ENCODE data around the gene TJP3.

TJP3 gene

GRCh38 chr19:3771000-3771905 lies 63.1 kb downstream of the TJP3 start:
- DNase-seq = no peak

GRCh38 chr19:3771906-3772455 lies 63.8 kb downstream of the TJP3 start, which contains the start of gene RAX2:
TSS of gene RAX2 (minus strand) at chr19:3772228. CDS start at chr19:3771742, 486 bp downstream.
- no peak for DNase-seq

DNA sequence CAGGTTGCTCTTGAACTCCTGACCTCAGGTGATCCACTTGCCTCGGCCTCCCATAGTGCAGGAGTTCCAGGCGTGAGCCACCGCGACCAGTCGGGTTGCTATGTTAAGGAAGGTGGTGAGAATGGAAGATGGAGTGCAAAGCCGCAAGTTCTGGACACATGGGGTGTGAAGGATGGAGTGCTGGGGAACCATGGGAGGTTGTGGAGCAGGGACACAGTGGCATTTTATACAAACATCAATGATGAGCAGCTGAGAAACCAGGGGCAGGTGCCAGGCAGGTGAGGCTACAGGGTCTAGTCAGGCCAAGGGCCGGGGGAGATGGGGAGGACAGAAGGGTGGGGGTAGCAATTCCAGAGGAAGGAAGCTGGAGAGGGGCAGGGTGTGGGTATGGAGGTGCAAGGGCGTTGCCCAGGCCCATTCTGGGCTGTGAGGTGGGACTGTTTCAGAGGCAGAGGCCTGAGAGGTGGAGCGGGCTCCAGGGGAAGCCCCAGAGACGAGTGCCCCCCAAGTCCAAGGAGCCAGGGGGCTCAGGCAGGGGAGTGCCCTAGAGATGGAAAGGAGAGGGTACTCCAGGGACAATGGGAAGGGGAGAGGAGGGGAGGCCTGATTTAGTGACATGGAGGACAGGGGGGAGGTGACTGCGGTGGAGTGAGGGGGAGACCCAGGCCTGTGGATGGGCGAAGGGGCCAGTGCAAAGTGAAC lies 65.8 kb downstream of the TJP3 start:
- DNase-seq = no peak

GRCh38 chr19:3774621-3775373 lies 66.6 kb downstream of the TJP3 start:
- no peak for DNase-seq

GRCh38 chr19:3775374-3775711 lies 67.2 kb downstream of the TJP3 start:
- no peak for DNase-seq

DNA sequence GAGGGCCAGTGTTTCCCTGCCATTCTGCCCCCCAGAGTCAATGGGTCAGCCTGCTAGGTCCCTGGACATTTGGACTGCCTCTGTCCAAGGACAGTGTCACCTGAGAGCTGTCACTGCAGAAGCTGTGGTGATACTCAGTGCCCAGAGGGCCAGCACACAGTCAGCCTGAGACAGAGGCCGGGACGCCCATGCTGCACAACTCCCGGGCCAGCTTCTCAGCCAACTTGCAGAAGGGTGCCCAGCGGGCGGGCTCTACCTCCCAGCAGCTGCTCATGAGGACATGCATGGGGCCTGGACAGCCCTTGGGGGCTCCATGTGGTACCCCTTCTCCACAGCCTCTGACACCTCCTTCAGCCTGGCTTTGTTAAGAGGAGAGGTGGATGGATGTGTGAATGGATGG lies 67.6 kb downstream of the TJP3 start:
- no peak for DNase-seq

- DNase-seq = no peak
Observed at GRCh38 chr19:3776479-3777040, 68.4 kb downstream of the TJP3 start.

DNA sequence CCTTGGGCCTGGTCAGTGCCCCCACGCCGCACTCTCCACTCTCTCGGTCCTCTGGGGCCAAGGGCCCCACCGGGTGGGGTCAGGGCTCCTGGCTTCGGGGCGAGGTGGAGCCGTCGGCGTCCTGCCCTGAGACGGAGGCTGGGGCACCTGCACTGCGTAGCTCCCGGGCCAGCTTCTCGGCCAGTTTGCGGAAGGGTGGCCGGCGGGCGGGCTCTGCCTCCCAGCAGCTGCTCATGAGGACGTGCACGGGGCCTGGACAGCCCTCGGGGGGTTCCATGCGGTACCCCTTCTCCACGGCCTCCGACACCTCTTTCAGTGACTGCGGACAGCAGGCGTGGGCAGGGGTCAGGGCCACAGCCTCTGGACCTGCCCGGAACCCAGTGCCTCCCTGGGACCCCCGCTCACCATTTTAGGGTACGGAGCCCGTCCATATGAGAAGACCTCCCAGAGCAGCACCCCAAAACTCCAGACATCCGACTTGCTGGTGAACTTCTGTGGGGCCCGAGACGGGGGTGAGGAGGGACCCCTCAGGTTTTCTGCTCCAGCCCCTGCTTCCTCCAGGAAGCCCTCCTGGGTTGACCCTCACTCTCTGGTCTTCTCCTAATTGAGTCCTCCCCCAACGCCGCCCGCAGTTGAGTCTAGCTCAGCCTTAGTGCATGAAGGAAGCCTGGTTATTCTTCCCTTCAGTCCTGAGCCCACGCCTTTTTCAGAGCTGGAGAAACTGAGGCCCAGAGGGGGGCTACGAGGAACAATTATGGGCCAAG lies 70.1 kb downstream of the TJP3 start:
- no peak for DNase-seq

DNA sequence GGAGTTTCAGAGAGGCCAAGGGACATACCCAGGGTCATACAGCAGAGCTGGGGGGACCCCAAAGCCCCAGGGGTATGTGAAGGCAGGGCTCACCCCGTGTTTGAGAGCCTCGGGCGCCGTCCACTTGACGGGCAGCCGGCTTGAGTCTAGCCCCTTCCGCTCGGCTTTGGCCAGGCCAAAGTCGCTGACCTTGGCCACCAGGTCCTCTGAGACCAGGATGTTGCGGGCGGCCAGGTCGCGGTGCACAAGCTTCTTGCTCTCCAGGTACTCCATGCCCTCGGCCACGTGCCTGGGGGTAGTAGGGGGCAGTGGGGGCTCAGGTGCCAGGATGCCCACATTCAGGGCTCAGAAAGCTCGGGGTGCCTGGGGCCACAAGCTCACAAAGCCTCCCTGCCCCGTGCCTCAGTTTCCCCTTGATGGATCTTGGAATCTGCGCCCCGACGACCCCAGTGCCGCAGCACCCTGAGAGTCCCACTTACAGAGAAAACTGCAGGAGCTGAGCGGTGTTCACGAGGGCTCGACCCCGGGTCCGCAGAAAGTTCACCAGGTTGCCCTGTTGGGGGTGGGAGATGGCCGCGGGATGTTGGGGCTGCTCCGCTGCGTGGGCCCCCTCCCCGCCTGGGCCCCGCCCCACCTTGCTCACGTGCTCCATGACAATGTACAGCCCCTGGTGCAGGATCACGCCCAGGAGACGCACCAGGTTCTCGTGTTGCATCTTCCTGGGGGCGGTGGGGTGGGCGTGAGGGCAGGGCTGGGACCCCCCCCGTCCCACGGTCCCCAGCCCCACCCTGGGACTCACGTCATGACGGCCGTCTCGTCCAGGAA lies 70.9 kb downstream of the TJP3 start:
- no peak for DNase-seq

DNA sequence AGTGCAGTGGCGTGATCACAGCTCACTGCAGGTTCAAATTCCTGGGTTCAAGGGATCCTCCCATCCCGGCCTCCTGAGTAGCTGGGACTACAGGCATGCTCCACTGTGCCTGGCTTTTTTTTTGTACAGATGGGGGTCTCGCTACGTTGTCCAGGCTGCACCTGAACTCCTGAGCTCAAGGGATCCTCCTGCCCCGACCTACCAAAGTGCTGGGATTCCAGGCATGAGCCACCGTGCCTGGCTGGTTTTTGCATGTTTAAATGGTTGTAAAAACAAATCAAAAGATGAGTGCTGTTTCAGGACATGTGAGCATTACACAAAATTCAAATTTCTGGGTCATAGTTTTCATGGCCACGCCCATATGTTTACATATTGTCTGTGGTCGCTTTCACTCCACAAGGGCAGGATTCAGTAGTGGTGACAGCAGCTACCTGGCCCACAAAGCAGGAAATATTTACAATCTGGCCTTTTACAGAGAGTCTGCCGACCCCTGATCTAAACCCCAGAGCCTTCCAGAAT lies 72.7 kb downstream of the TJP3 start:
- DNase-seq = no peak

GRCh38 chr19:3781603-3782002 lies 73.4 kb downstream of the TJP3 start:
- DNase-seq = no peak

- no peak for DNase-seq
Observed at GRCh38 chr19:3782330-3782729, 74.1 kb downstream of the TJP3 start.

GRCh38 chr19:3782903-3783302 lies 74.7 kb downstream of the TJP3 start:
- DNase-seq = no peak

GRCh38 chr19:3783660-3784584 lies 75.7 kb downstream of the TJP3 start:
- DNase-seq = peak; percentile 43 to 54

GRCh38 chr19:3784607-3785450 lies 76.6 kb downstream of the TJP3 start:
- no peak for DNase-seq

DNA sequence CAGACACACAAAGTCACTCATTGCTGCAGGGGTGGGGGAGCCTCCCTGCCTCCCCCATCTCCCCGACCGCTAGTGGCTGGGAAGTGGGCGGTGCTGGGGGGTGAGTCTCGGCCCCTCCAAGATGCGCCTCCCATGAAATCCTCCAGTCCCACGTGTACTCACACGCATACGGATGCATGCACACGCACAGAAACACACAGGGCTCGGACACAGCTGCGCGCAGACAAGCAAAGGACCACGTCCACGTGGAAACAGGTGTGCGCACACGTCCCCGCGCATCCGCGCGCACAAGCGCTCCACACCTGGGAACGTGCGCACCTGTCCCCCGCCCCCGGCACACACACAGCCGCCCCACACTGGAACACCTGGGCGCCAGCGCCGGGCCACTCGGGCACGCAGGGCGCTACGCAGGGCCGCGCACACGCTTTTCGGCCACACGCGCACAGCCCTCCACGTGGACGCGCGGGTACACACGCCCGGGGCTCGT lies 77.3 kb downstream of the TJP3 start:
- peak; percentile 31 to 33 for DNase-seq

- DNase-seq = peak; percentile 31 to 38
Observed at GRCh38 chr19:3785938-3786824, 78.0 kb downstream of the TJP3 start, which contains the start of gene MATK. TSS of gene MATK (minus strand) at chr19:3786381. CDS start at chr19:3785135, 1,246 bp downstream.

All from activated CD4-positive, alpha-beta T cell treated with anti-CD3 and anti-CD28 coated beads, Interleukin-2, amount 50 U/mL, for 48 hours (primary cell).